IPS-15b (cell line): ENCODE data around the gene ANKRD37.
A peak's percentile ranks its signal among the peaks of the same experiment; 100 is the strongest.

Experiments
- H3K27me3 ChIP-seq: one replicate; pipeline ENCODE4 v1.6.1; 2013; ENCODE audit warnings: low read length; ENCODE audit not compliant: control insufficient read depth, insufficient read depth
- H3K36me3 ChIP-seq: one replicate; pipeline ENCODE4 v1.6.1; 2013; ENCODE audit warnings: low read length; ENCODE audit not compliant: control insufficient read depth, insufficient read depth
- H3K4me1 ChIP-seq: one replicate; pipeline ENCODE4 v1.6.1; 2013; ENCODE audit warnings: mild to moderate bottlenecking, low read length; ENCODE audit not compliant: control insufficient read depth, insufficient read depth
- H3K4me3 ChIP-seq: one replicate; pipeline ENCODE4 v1.5.1; 2013; ENCODE audit warnings: low read depth, low read length
- H3K9ac ChIP-seq: one replicate; pipeline ENCODE4 v1.6.1; 2013; ENCODE audit warnings: low read depth, mild to moderate bottlenecking, low read length
- H3K9me3 ChIP-seq: one replicate; pipeline ENCODE4 v1.6.1; 2013; ENCODE audit warnings: mild to moderate bottlenecking, low read length; ENCODE audit not compliant: control insufficient read depth, insufficient read depth

ANKRD37 gene, protein sequence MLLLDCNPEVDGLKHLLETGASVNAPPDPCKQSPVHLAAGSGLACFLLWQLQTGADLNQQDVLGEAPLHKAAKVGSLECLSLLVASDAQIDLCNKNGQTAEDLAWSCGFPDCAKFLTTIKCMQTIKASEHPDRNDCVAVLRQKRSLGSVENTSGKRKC

DNA sequence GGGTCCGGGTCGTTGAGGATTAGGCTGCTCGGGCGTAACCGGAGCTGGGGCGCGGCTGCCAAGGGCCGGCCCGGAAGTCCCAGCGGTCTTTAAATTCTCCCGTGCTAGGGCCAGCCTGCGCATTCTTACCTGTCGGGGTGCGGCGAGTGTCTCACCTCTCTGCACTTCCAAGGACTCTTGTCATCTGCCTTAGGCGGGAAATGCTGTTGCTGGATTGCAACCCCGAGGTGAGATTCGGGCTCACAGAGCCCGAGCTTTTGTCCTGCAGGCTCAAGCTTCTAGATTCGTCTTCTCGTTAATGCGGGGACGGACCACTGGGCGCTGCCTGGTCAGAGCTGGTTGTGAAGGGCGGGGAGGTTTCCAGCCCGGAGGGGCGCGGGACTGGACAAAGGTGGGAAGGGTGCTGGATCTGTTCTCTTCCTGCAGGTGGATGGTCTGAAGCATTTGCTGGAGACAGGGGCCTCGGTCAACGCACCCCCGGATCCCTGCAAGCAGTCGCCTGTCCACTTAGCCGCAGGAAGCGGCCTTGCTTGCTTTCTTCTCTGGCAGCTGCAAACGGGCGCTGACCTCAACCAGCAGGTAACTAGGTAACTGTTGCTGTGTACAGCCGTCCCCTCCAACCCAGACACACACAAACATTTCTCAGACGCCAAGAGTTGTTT lies at the start of gene ANKRD37:
Gene ANKRD37 (plus strand): TSS at position 118 of the 662 bp plus-strand sequence. CDS start 83 bp downstream, at position 201.
- H3K27me3 ChIP-seq, result no peaks in the 10 kb centered on the region
- H3K9me3 ChIP-seq, result no peaks in the 10 kb centered on the region
- peaks cover 3% of the 10 kb centered on the region for H3K36me3 ChIP-seq
- peaks cover 6% of the 10 kb centered on the region for H3K4me1 ChIP-seq
- H3K4me3 ChIP-seq, result peak within 1 kb of the TSS; percentile 82
- H3K9ac ChIP-seq, result no peak within 1 kb of the TSS

DNA sequence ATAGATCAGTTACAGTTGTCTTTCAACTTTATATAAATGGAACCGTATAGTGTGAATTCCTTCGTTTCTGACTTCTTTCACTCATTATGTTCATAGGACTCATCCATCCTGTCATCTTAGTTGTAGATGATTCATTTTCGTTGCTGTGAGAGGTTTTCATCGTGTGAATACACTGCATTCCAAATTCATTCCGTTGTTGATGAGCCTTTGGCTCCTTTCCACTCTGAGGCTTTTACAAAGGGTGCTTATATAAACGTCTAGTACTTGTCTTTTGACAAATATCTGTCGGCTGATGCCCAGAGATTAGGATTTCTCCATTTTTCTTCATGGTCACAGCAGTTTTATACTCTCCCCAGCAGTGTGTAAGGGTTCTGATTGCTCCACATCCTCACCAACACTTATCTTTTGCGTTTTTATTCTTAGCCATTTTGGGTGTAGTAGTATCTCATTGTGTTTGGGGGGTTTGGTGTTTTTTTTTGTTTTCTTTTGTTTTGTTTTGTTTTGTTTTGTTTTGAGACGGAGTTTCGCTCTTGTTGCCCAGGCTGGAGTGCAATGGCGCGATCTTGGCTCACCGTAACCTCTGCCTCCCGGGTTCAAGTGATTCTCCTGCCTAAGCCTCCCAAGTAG lies 49.6 kb upstream of the ANKRD37 start:
- no peak overlapping the region for H3K9ac ChIP-seq
- H3K9me3 ChIP-seq, result no peaks in the 10 kb centered on the region
- H3K4me1 ChIP-seq, result no peaks in the 10 kb centered on the region
- H3K27me3 ChIP-seq, result no peaks in the 10 kb centered on the region
- no peaks in the 10 kb centered on the region for H3K36me3 ChIP-seq
- H3K4me3 ChIP-seq, result no peak overlapping the region

DNA sequence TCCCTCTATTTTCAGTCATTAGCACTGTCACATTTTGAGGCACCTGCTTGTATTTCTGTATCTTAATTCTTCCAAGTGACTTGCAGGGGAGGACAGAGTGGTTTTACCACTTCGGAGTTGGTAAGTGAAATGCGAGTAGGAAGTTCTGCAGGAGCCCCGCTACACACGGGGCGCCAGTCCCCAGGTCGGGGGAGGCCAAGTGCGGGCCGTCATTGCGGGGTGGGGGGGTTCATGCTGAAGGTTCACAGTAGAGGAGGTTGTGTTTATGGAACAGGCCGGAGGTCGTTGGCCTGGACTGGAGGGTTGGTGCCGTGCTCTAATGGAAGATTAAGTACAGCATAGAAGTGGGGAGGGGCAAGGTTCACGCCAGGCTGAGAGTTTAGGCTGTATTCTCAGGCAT lies 45.0 kb upstream of the ANKRD37 start:
- Histone ChIP-seq H3K4me3 (no peak overlapping the region), H3K27me3 (no peaks in the 10 kb centered on the region), H3K4me1 (no peaks in the 10 kb centered on the region), H3K36me3 (peaks cover 4% of the 10 kb centered on the region), H3K9ac (no peak overlapping the region), H3K9me3 (no peaks in the 10 kb centered on the region)

DNA sequence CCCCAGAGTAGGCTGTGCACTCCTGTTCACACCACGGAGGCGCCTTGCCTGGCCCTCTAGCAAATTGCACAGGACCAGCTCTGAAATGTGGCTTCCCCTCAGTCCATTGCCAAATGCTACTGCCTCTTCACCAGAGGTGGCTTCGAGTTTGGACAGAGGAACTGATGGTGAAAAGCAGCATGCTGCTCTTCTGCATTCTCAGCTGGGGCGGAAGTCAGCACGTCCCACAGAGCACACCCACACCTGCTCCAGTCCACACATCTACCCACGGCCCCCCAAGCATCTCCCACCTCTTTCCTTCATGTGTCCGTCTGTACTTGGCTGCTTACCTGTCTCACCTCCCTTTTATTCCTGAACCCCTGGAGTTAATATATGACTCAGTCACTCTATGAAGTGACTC lies 44.4 kb upstream of the ANKRD37 start:
- H3K9me3 ChIP-seq, result no peaks in the 10 kb centered on the region
- H3K36me3 ChIP-seq, result peaks cover 4% of the 10 kb centered on the region
- no peaks in the 10 kb centered on the region for H3K27me3 ChIP-seq
- H3K4me3 ChIP-seq, result no peak overlapping the region
- H3K9ac ChIP-seq, result no peak overlapping the region
- H3K4me1 ChIP-seq, result no peaks in the 10 kb centered on the region

DNA sequence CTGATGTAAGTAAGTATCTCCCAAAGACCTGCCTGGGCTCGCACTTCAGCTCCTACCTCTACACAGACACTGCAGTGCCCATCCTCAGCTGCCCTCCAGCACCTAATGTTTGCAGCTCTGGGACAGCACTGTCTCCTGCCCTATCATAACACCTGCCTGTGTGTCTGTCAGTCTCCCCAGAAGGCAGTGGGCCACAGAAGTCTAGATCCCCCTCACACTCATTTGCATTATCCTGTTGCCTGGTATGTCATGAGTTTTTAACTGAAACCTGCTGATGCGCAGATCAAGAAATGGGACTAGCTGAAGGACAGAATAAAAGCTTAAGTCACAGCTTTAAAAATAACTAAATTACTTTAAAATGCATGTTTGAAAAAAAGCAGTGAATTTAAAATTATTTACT lies 43.9 kb upstream of the ANKRD37 start:
- Histone ChIP-seq H3K9me3 (no peaks in the 10 kb centered on the region), H3K36me3 (peaks cover 4% of the 10 kb centered on the region), H3K4me1 (no peaks in the 10 kb centered on the region), H3K27me3 (no peaks in the 10 kb centered on the region), H3K9ac (no peak overlapping the region), H3K4me3 (no peak overlapping the region)

DNA sequence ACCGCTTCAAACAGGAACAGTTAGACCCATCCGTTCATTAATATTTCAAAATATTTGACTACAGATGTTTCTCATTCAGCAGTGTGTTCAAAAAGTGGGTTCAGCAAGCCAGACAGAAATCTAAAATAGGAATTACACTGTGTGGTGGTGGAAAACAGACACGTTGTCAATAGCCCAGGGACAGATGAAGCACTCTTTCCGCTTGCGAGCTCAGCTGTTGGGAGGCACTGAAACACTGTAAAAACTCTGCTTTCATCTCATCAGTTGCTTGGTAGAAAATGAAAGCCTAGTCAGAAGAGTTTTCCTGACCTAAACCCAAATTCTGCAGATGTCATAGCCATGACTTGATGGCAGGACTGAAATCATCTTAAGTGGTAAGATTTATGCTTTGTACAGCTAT lies 39.4 kb upstream of the ANKRD37 start:
- no peaks in the 10 kb centered on the region for H3K9me3 ChIP-seq

DNA sequence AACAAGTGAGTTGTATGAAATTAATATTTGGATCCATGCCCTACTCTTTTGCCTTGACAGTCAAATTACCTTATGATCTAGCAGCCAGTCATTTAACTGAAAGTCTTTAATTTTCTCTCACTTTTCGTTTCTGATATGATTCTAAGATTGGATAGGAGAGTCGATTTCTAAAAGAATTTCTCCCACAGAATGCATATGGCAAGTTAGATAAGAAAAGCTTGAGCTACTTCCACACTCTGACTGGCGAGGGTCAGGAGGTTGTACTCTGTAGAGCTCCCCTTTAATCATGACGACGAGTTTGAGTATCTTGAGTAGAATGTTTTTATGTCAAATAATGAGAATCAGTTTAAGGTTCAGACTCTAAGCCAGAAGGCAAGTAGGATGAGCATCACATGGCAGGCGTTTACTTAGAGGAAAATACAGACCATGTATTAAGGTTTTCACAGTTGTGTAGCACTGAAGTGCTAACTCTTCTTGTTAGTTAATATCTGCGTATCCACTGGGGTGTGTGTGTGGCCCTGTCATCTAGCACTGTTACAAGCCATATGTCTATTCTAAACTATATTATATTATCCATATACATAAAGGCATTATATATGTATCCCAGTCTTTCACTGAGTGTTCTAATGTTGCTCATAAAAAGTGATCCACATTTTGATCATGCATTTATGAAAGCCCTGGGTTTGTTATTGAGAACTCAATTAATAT lies 38.8 kb upstream of the ANKRD37 start:
- no peak overlapping the region for H3K9ac ChIP-seq
- H3K4me1 ChIP-seq, result no peaks in the 10 kb centered on the region

More for the DNA sequence above, 39.4 kb upstream of the ANKRD37 start:
- H3K27me3 ChIP-seq, result no peaks in the 10 kb centered on the region
- H3K4me3 ChIP-seq, result no peak overlapping the region
- no peaks in the 10 kb centered on the region for H3K4me1 ChIP-seq
- H3K36me3 ChIP-seq, result peaks cover 4% of the 10 kb centered on the region
- no peak overlapping the region for H3K9ac ChIP-seq

DNA sequence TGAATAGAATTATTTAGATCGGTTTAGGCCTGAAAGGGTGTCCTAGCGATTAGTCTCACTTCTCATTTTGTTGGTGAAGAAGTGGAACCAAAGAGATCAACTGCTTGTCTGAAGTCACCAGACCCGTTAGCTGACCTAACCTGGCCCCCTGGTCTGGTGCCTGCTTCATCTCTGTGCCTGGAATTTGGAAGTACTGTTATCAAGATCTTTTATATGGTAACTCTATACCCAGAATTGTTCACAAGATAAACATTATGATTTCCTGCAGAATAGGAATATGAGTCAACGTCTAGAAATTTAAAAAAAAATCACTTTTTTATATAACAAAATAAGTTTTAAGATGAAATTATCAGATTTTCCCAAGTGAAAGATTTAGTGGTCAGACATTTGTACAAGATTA lies 38.1 kb upstream of the ANKRD37 start:
- H3K9ac ChIP-seq, result no peak overlapping the region
- no peaks in the 10 kb centered on the region for H3K36me3 ChIP-seq
- no peak overlapping the region for H3K4me3 ChIP-seq
- H3K27me3 ChIP-seq, result no peaks in the 10 kb centered on the region
- no peaks in the 10 kb centered on the region for H3K4me1 ChIP-seq
- H3K9me3 ChIP-seq, result no peaks in the 10 kb centered on the region

More for the DNA sequence above, 38.8 kb upstream of the ANKRD37 start:
- H3K4me3 ChIP-seq, result no peak overlapping the region
- no peaks in the 10 kb centered on the region for H3K36me3 ChIP-seq
- H3K9me3 ChIP-seq, result no peaks in the 10 kb centered on the region
- no peaks in the 10 kb centered on the region for H3K27me3 ChIP-seq

DNA sequence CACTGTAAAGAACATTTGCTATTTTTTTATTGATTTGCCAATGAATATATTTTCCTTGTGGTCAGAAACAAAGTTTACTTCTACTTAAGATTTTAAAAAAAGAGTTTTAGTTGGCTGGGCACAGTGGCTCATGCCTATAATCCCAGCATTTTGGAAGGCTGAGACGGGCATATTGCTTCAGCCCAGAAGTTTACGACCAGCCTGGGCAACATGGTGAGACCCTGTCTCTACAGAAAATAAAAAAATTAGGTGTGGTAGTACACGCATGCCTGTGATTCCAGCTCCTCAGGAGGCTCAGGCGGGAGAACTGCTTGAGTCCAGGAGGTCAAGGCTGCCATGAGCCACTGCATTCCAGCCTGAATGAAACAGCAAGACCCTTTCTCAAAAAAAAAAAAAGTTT lies 37.7 kb upstream of the ANKRD37 start:
- no peaks in the 10 kb centered on the region for H3K36me3 ChIP-seq
- no peak overlapping the region for H3K9ac ChIP-seq
- H3K27me3 ChIP-seq, result no peaks in the 10 kb centered on the region
- no peaks in the 10 kb centered on the region for H3K4me1 ChIP-seq
- no peak overlapping the region for H3K4me3 ChIP-seq
- H3K9me3 ChIP-seq, result no peaks in the 10 kb centered on the region

DNA sequence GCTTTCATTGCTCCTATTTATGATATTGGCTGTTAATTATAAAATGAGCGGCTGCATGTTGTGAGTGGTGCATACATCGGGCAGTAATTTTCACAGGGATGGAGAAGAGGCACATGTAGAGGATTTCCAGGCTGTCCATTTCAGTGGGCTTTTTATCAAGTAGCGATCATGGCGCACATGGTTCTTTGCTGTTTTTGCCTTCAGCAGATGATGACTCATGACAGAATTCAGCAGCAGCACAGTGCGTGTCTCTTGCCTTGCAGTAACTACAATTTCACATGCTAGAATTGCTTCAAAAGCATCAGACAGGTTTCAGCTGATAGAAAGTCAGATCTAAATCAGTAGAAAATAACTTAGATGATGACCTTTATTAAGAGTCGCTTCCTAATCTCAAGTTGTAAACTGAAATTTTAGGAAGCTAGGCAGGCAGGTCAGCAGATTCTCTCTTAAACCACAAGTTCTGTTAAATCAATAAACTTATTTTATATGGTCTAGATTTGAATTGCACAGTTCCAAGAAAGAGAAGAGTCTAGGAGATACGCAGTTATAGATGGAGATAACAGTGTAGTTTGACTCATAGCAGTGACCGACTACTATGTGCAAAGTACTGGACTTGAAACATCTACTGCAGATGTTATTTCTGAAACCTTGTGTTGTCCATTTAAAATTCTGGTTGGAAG lies 36.7 kb upstream of the ANKRD37 start:
- Histone ChIP-seq H3K36me3 (no peaks in the 10 kb centered on the region), H3K9ac (no peak overlapping the region), H3K4me3 (no peak overlapping the region), H3K9me3 (no peaks in the 10 kb centered on the region), H3K27me3 (no peaks in the 10 kb centered on the region), H3K4me1 (no peaks in the 10 kb centered on the region)

DNA sequence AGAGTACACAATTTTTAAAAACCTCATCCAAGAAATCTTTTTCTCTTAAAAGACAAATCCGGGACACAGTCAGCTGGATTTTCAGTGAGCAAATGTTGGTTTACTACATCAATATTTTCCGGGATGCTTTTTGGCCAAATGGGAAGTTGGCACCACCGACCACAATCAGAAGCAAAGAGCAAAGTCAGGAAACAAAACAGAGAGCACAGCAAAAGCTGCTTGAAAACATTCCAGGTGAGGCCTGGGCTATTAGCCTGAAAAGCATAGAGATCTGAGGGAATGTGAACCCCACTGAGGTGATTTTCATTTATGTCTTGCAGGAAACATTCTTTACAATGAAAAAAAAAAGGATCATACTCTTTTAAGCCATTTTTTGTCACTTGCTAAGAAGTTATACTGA lies 34.8 kb upstream of the ANKRD37 start:
- Histone ChIP-seq H3K9ac (no peak overlapping the region), H3K4me1 (no peaks in the 10 kb centered on the region), H3K27me3 (no peaks in the 10 kb centered on the region), H3K9me3 (no peaks in the 10 kb centered on the region), H3K4me3 (no peak overlapping the region), H3K36me3 (no peaks in the 10 kb centered on the region)
